H1 (cell line): ENCODE results near the gene CDC14B. TPM values are rescaled to one million over a fixed set of nuclear protein-coding genes. Genes with fewer than 3 reads are reported as not detected.
A peak's percentile ranks its signal among the peaks of the same experiment; 100 is the strongest.

Experiments
- CTCF ChIA-PET: fragments of 300-600 bp; sonication (Branson Sonifier 250); formaldehyde crosslinking; loops from one replicate; lab custom pipeline; 2021; ENCODE audit not compliant: partially characterized antibody; lab: Charles Lee
- POLR2A ChIA-PET: fragments of 300-600 bp; sonication (Branson Sonifier 250); formaldehyde crosslinking; loops from one replicate; lab custom pipeline; 2021; ENCODE audit warnings: inconsistent platforms; ENCODE audit not compliant: partially characterized antibody; lab: Charles Lee
- DNase-seq, 2 experiments: peaks; one replicate each; pipeline versions ENCODE4 v3.0.0 to v3.0.0-alpha.2; 2010 to 2022; ENCODE audit warnings: low spot score in 2 of 2, low read depth in 1 of 2, mixed read lengths in 1 of 2
- FAIRE-seq: peaks from 2 replicates; lab custom pipeline; 2011; peaks lifted over from hg19 to GRCh38; lab: Jason Lieb, UNC
- H2AFZ ChIP-seq: 2 replicates; pipeline ENCODE4 v1.8.1; 2012; ENCODE audit warnings: low read length, inconsistent platforms
- H2AK5ac ChIP-seq: 2 replicates; pipeline ENCODE4 v1.6.1; 2013; ENCODE audit warnings: low read depth, low read length
- H2BK120ac ChIP-seq: replicated peaks from 2 replicates; pipeline ENCODE3; 2013; ENCODE audit warnings: low read depth, low read length, inconsistent platforms
- H2BK12ac ChIP-seq: 2 replicates; pipeline ENCODE4 v1.6.1; 2013; ENCODE audit warnings: low read depth, low read length
- H2BK15ac ChIP-seq: 2 replicates; pipeline ENCODE4 v1.6.1; 2013; ENCODE audit warnings: low read length
- H2BK20ac ChIP-seq: 2 replicates; pipeline ENCODE4 v1.6.1; 2013; ENCODE audit warnings: low read length
- H2BK5ac ChIP-seq: 2 replicates; pipeline ENCODE4 v1.6.1; 2013; ENCODE audit warnings: low read depth, low read length
- H3K14ac ChIP-seq: 2 replicates; pipeline ENCODE4 v1.6.1; 2013; ENCODE audit warnings: inconsistent platforms; ENCODE audit not compliant: insufficient read length
- H3K18ac ChIP-seq: 2 replicates; pipeline ENCODE4 v1.6.1; 2013; ENCODE audit warnings: low read length; ENCODE audit errors: extremely low read depth
- H3K23ac ChIP-seq: 2 replicates; pipeline ENCODE4 v1.6.1; 2013; ENCODE audit warnings: inconsistent platforms; ENCODE audit not compliant: insufficient read length
- H3K23me2 ChIP-seq: 2 replicates; pipeline ENCODE4 v1.6.1; 2013; ENCODE audit warnings: low read depth, low read length
- H3K27ac ChIP-seq: 2 replicates; pipeline ENCODE4 v1.6.1; 2011; ENCODE audit warnings: low read depth, low read length, inconsistent platforms
- H3K27me3 ChIP-seq, 4 experiments: replicated peaks in 1 of 4; 1 replicate in 1 of 4; 2 replicates in 3 of 4; pipeline versions ENCODE4 v1.6.1 to v1.8.1; 2011 to 2013; ENCODE audit warnings: low read length in 3 of 4, mild to moderate bottlenecking in 3 of 4, inconsistent platforms in 2 of 4, mixed read lengths in 2 of 4, moderate library complexity in 1 of 4; ENCODE audit not compliant: control insufficient read depth in 3 of 4, insufficient read depth in 3 of 4; ENCODE audit errors: extremely low read depth in 1 of 4
- H3K36me3 ChIP-seq, 4 experiments: 2 replicates each; pipeline versions ENCODE4 v1.6.1 to v1.8.1; 2011 to 2013; ENCODE audit warnings: mild to moderate bottlenecking in 4 of 4, low read length in 3 of 4, moderate library complexity in 2 of 4, control low read depth in 1 of 4, inconsistent platforms in 1 of 4; ENCODE audit not compliant: insufficient read depth in 4 of 4, control insufficient read depth in 2 of 4
- H3K4ac ChIP-seq: replicated peaks from 2 replicates; pipeline ENCODE3; 2013; ENCODE audit warnings: low read length, low read depth, mixed read lengths, inconsistent platforms; ENCODE audit not compliant: insufficient read length
- H3K4me1 ChIP-seq, 4 experiments: replicated peaks in 1 of 4; 1 replicate in 1 of 4; 2 replicates in 3 of 4; pipeline versions ENCODE4 v1.6.1 to v1.8.1; 2011 to 2013; ENCODE audit warnings: low read length in 3 of 4, inconsistent platforms in 2 of 4, mixed read lengths in 1 of 4; ENCODE audit not compliant: insufficient read depth in 4 of 4, control insufficient read depth in 3 of 4
- H3K4me2 ChIP-seq, 2 experiments: 2 replicates each; pipeline versions ENCODE4 v1.6.1 to v1.8.1; 2011 to 2013; ENCODE audit warnings: low read depth in 2 of 2, low read length in 2 of 2, control low read depth in 1 of 2, inconsistent platforms in 1 of 2, mild to moderate bottlenecking in 1 of 2; ENCODE audit not compliant: insufficient read depth in 1 of 2
- H3K4me3 ChIP-seq, 4 experiments: fragments of 200-600, 300-600 bp in 1 of 4; sonication (generic), shearing (Covaris generic), sonication (Bioruptor Twin) in 1 of 4; 2 replicates each; pipeline versions ENCODE4 v1.5.1 to v1.8.1; 2011 to 2016; ENCODE audit warnings: low read length in 4 of 4, low read depth in 3 of 4, control low read depth in 2 of 4, inconsistent platforms in 2 of 4, mild to moderate bottlenecking in 2 of 4, mixed read lengths in 1 of 4, moderate library complexity in 1 of 4; ENCODE audit not compliant: insufficient read depth in 2 of 4; ENCODE audit errors: extremely low read depth in 1 of 4
- H3K56ac ChIP-seq: replicated peaks from 2 replicates; pipeline ENCODE3; 2013; ENCODE audit warnings: low read depth, mild to moderate bottlenecking, mixed read lengths, low read length, inconsistent platforms; ENCODE audit not compliant: insufficient read length
- H3K79me1 ChIP-seq: 2 replicates; pipeline ENCODE4 v1.6.1; 2013; ENCODE audit warnings: low read depth, low read length, control low read depth
- H3K79me2 ChIP-seq, 2 experiments: 2 replicates each; pipeline versions ENCODE4 v1.6.1 to v1.8.1; 2012 to 2013; ENCODE audit warnings: low read length in 2 of 2, mild to moderate bottlenecking in 2 of 2, inconsistent platforms in 1 of 2; ENCODE audit not compliant: insufficient read depth in 2 of 2, control insufficient read depth in 1 of 2
- H3K9ac ChIP-seq, 4 experiments: replicated peaks in 1 of 4; 1 replicate in 1 of 4; 2 replicates in 3 of 4; pipeline versions ENCODE4 v1.6.1 to v1.8.1; 2011 to 2013; ENCODE audit warnings: low read depth in 3 of 4, low read length in 3 of 4, control low read depth in 2 of 4, mild to moderate bottlenecking in 2 of 4, moderate library complexity in 2 of 4, inconsistent platforms in 1 of 4; ENCODE audit errors: extremely low read depth in 1 of 4
- H3K9me3 ChIP-seq, 2 experiments: 2 replicates each; pipeline versions ENCODE4 v1.6.1 to v1.8.1; 2012 to 2013; ENCODE audit warnings: mild to moderate bottlenecking in 2 of 2, moderate library complexity in 2 of 2, control low read depth in 1 of 2, inconsistent platforms in 1 of 2, low read depth in 1 of 2, low read length in 1 of 2, mixed read lengths in 1 of 2; ENCODE audit not compliant: insufficient read depth in 2 of 2
- H4K20me1 ChIP-seq, 2 experiments: replicated peaks in 1 of 2; 2 replicates each; pipeline versions ENCODE3 to v1.8.1; 2011 to 2013; ENCODE audit warnings: inconsistent platforms in 2 of 2, low read length in 2 of 2, mild to moderate bottlenecking in 1 of 2; ENCODE audit not compliant: insufficient read depth in 2 of 2, control insufficient read depth in 1 of 2
- H4K5ac ChIP-seq: 2 replicates; pipeline ENCODE4 v1.6.1; 2013; ENCODE audit warnings: low read length, low read depth, mixed read lengths, inconsistent platforms; ENCODE audit not compliant: insufficient read length
- H4K8ac ChIP-seq: 2 replicates; pipeline ENCODE4 v1.8.0; 2013; ENCODE audit warnings: mild to moderate bottlenecking, moderate library complexity, low read length, inconsistent platforms; ENCODE audit not compliant: insufficient read depth; ENCODE audit errors: extremely low read depth
- H4K91ac ChIP-seq: replicated peaks from 2 replicates; pipeline ENCODE3; 2013; ENCODE audit warnings: low read length, mixed read lengths, inconsistent platforms; ENCODE audit not compliant: insufficient read length
- ASH2L ChIP-seq: fragments of 200-600, 300-600 bp; sonication (generic); IDR thresholded peaks from one replicate; pipeline ENCODE4 v1.7.1; 2017; ENCODE audit warnings: low read length
- HDAC2 ChIP-seq, 2 experiments: fragments of 300-600 bp in 1 of 2; sonication (generic) in 1 of 2; IDR thresholded peaks; 2 replicates each; pipeline ENCODE4 v1.6.1; 2011 to 2012; ENCODE audit warnings: low read depth in 2 of 2, low read length in 2 of 2, mild to moderate bottlenecking in 2 of 2, moderate library complexity in 2 of 2, borderline replicate concordance in 1 of 2, inconsistent platforms in 1 of 2
- NANOG ChIP-seq: IDR thresholded peaks from 2 replicates; pipeline ENCODE4 v1.6.1; 2011; ENCODE audit warnings: low read length, low read depth, mild to moderate bottlenecking, inconsistent platforms; ENCODE audit not compliant: insufficient read depth, poor library complexity, severe bottlenecking
- SAP30 ChIP-seq: fragments of 300-600 bp; sonication (generic); IDR thresholded peaks from 2 replicates; pipeline ENCODE4 v1.7.1; 2012; ENCODE audit warnings: low read length, moderate library complexity, mild to moderate bottlenecking, inconsistent platforms; ENCODE audit not compliant: insufficient read depth, insufficient replicate concordance
- YY1 ChIP-seq: IDR thresholded peaks from 2 replicates; pipeline ENCODE4 v1.6.1; 2011; ENCODE audit warnings: low read depth, mild to moderate bottlenecking, low read length
- WGBS, 2 experiments: shearing (Covaris generic) in 1 of 2; methylation state at CpG; one replicate each; pipeline versions ENCODE4 v1.1.6 to v1.1.7; 2013 to 2015; ENCODE audit warnings: low lambda C conversion rate in 2 of 2, mixed read lengths in 2 of 2, inconsistent platforms in 1 of 2, low coverage in 1 of 2, missing lambda C conversion rate in 1 of 2; ENCODE audit not compliant: insufficient replicate concordance in 2 of 2, insufficient coverage in 1 of 2, insufficient read length in 1 of 2; ENCODE audit errors: extremely low coverage in 1 of 2, missing lambda C conversion rate in 1 of 2; 5-methylcytosine and 5-hydroxymethylcytosine counted together
- polyA plus RNA-seq, 7 experiments: library from polyadenylated mRNA; depleted of rRNA in 3 of 7; stranded (reverse) in 5 of 7; unstranded in 2 of 7; fragments of >200 nt in 5 of 7; fragments of 200-250 nt in 2 of 7; gene quantifications; 1 replicate in 5 of 7; 2 replicates in 1 of 7; 4 replicates in 1 of 7; pipeline versions ENCODE4 v1.2.1 to v1.2.3, GENCODE V29; 2011 to 2013; ENCODE audit warnings: missing spikeins in 2 of 7, mixed read lengths in 2 of 7
- total RNA-seq: library from RNA; stranded (reverse); fragmentation: NEBNext Ultra II Directional; extraction: Animal tissue kit (Norgen Biotek cat#: 25700); gene quantifications from 2 replicates; pipeline ENCODE4 v1.2.1, GENCODE V29; 2021

Gene CDC14B
- total and polyA plus RNA-seq, 2 of the 8 experiments (the other 6 are each of a cell fraction or from before 2014, with no cell fraction given), result 17.2 to 44.6 TPM

DNA sequence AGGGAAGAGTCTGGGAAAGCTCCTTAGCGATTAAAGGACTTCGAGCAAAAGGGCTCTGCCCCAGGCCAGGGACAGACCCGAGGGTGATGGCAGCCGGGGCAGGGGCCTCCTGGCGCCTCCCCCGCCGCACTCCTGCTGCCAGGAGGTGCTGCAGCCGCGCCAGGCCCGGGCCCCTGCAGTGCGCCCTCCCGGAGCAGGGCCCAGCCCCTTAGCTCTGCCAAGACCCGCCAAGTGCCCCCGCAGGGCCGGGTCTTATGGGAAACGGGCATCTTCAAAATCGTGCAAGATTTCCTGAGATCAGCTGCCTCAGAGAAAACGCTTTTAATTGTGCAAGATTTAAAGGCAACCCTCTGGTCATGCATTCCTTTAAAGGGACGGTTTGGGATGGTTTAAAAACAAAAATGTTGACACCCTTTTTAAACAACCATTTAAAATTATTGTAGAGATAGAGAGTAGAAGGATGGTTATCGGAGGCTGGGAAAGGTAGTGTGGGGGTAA, 52.4 kb downstream of the CDC14B start:
- CTCF ChIA-PET, result interaction anchor here (0.6 to 1.9 kb wide), 11 partner anchors 11 to 242 kb away, joined by 3 to 7 read pairs (median 4); no protein-coding TSS in a partner anchor
- Histone ChIP-seq H2AFZ (no peak overlapping the region), H4K20me1 (peaks cover 2 to 9% of the 10 kb centered on the region in 2 experiments)

More for the DNA sequence above, 52.4 kb downstream of the CDC14B start:
- H2BK20ac ChIP-seq, result no peak overlapping the region
- no peaks in the 10 kb centered on the region for H3K27me3 ChIP-seq
- peaks cover 0 to 7% (median 0%) of the 10 kb centered on the region in 4 experiments; a peak in 4 of 7 replicates for H3K4me1 ChIP-seq
- peaks cover 3 to 36% of the 10 kb centered on the region in 2 experiments; a peak in 2 of 4 replicates for H3K79me2 ChIP-seq
- peak overlapping the region in 2 of 4 experiments; percentile 16 to 34; a peak in 3 of 7 replicates for H3K9ac ChIP-seq
- no peak overlapping the region for H3K14ac ChIP-seq
- H3K4me2 ChIP-seq, result peak overlapping the region; percentile 71 to 73
- no peak overlapping the region for H3K56ac ChIP-seq
- no peak overlapping the region for H2BK12ac ChIP-seq
- peak overlapping the region; percentile 68; the same call in 1 of the 2 replicates for H3K18ac ChIP-seq
- no peak overlapping the region for H4K91ac ChIP-seq
- H3K4me3 ChIP-seq, result peak overlapping the region; percentile 58 to 88 (median 61)
- POLR2A ChIA-PET, result interaction anchor here (1.2 to 1.7 kb wide), 2 partner anchors 11 to 87 kb away, joined by 3 to 4 read pairs; partner anchors contain the start of gene PRXL2C
- no peaks in the 10 kb centered on the region for H3K36me3 ChIP-seq
- H3K4ac ChIP-seq, result no peak overlapping the region
- H3K79me1 ChIP-seq, result no peaks in the 10 kb centered on the region
- TF ChIP-seq HDAC2 (IDR thresholded peaks at IDR 0.05; ENCODE audit: borderline replicate concordance in 1 of 2, low read depth in 2 of 2, low read length in 2 of 2) (0 out of 4 replicates have a peak, but pooled peaks of 1 of the 2 experiments have one; percentile 19), ASH2L (peak; percentile 74), SAP30 (peak; percentile 4), NANOG (no peak), YY1 (no peak)
- peak overlapping the region; percentile 26; the same call in 1 of the 2 replicates for H2BK5ac ChIP-seq
- H3K23me2 ChIP-seq, result peaks cover 3% of the 10 kb centered on the region; the same call in 1 of the 2 replicates
- peak in 1 of 2 experiments; percentile 13 for DNase-seq
- H4K5ac ChIP-seq, result no peak overlapping the region
- H2BK120ac ChIP-seq, result no peak overlapping the region
- no peak for FAIRE-seq
- no peak overlapping the region for H3K23ac ChIP-seq
- no peak overlapping the region for H2BK15ac ChIP-seq
- no peak overlapping the region; the same call in 1 of the 2 replicates for H3K27ac ChIP-seq
- H4K8ac ChIP-seq, result no peak overlapping the region
- H2AK5ac ChIP-seq, result no peak overlapping the region
- WGBS, 2 experiments, result 7% methylated on average over 19 of the region's 20 CpGs; no CpG with 5 or more reads in 1 of the 2 experiments
- H3K9me3 ChIP-seq, result no peaks in the 10 kb centered on the region
